Gastrocnemius medialis (tissue), 4 donors: ENCODE data around the gene LARP4. TPM values are rescaled to one million over a fixed set of nuclear protein-coding genes. Genes with fewer than 3 reads are reported as not detected.
"Not testable (repeated sequence)": the region's sequence is repeated elsewhere in the genome, so short reads cannot be mapped to it uniquely, and the experiment has no call there.

Experiments used
- ATAC-seq, 2 donors: fragments of 150-250 bp; one replicate each; pipeline ENCODE4 v1.9.1; 2016
- DNase-seq, 2 donors: peaks; one replicate each; pipeline ENCODE4 v3.0.0-alpha.2; 2019
- H3K27ac ChIP-seq, 4 donors: fragments of 200-600 bp; sonication (generic); 1 replicate in 1 of 4; 2 replicates in 3 of 4; pipeline ENCODE4 v1.5.1; 2016 to 2018; ENCODE audit warnings: mild to moderate bottlenecking in 2 of 4, moderate library complexity in 1 of 4
- H3K27me3 ChIP-seq, 3 donors: fragments of 200-600 bp; sonication (generic) in 2 of 3; 1 replicate in 1 of 3; 2 replicates in 2 of 3; pipeline versions ENCODE4 v1.5.1 to v1.6.0; 2016 to 2019; ENCODE audit warnings: mild to moderate bottlenecking in 1 of 3, moderate library complexity in 1 of 3
- H3K36me3 ChIP-seq, 2 donors: fragments of 200-600 bp; sonication (generic) in 1 of 2; one replicate each; pipeline ENCODE4 v1.5.1; 2017 to 2018
- H3K4me1 ChIP-seq, 2 donors: fragments of 200-600 bp; sonication (generic) in 1 of 2; one replicate each; pipeline ENCODE4 v1.5.1; 2016 to 2017; ENCODE audit warnings: mild to moderate bottlenecking in 2 of 2
- H3K4me3 ChIP-seq, 4 donors: fragments of 200-600 bp; sonication (generic) in 3 of 4; 1 replicate in 1 of 4; 2 replicates in 3 of 4; pipeline ENCODE4 v1.5.1; 2016 to 2019; ENCODE audit warnings: mild to moderate bottlenecking in 2 of 4
- H3K9me3 ChIP-seq, 3 donors: fragments of 200-600 bp; sonication (generic) in 2 of 3; 1 replicate in 1 of 3; 2 replicates in 2 of 3; pipeline ENCODE4 v1.5.1; 2016 to 2019
- POLR2A ChIP-seq, 2 donors: fragments of 450-650 bp; IDR thresholded peaks; one replicate each; pipeline ENCODE4 v1.6.1; 2017; ENCODE audit warnings: antibody characterized with exemption in 2 of 2, mild to moderate bottlenecking in 2 of 2, moderate library complexity in 2 of 2
- in situ Hi-C, 4 donors: fragments of 200-750 bp; cut with MboI; loops; one replicate each; pipeline versions ENCODE4 v1.15.0 to v1.8.0; 2017; ENCODE audit warnings: low sequenced_read_pairs in 4 of 4
- intact Hi-C: fragments of 100-400 bp; cut with DNase I; formaldehyde crosslinking; loops from one replicate; pipeline ENCODE4 v1.15.1; 2023; ENCODE audit warnings: low total_unique reads
- total RNA-seq, 4 donors: library from RNA; depleted of rRNA; stranded (reverse); fragments of >200 nt; gene quantifications; one replicate each; pipeline versions ENCODE4 v1.1.0 to v1.2.3, GENCODE V29; 2016
- TF ChIP-seq, protein P1 (sequence below), 5 experiments: fragments of 450-650 bp in 3 of 5; fragments of 200-600 bp in 2 of 5; sonication (generic) in 2 of 5; IDR thresholded peaks in 4 of 5; conservative IDR thresholded peaks in 1 of 5; 1 replicate in 4 of 5; 2 replicates in 1 of 5; pipeline ENCODE4 v1.5.1; 2016 to 2019; ENCODE audit warnings: antibody characterized with exemption in 5 of 5, mild to moderate bottlenecking in 3 of 5, moderate library complexity in 3 of 5

Gene LARP4
- total RNA-seq, 4 donors from 2014 or later: 32.7 to 70.2 (median 42.4) TPM

DNA sequence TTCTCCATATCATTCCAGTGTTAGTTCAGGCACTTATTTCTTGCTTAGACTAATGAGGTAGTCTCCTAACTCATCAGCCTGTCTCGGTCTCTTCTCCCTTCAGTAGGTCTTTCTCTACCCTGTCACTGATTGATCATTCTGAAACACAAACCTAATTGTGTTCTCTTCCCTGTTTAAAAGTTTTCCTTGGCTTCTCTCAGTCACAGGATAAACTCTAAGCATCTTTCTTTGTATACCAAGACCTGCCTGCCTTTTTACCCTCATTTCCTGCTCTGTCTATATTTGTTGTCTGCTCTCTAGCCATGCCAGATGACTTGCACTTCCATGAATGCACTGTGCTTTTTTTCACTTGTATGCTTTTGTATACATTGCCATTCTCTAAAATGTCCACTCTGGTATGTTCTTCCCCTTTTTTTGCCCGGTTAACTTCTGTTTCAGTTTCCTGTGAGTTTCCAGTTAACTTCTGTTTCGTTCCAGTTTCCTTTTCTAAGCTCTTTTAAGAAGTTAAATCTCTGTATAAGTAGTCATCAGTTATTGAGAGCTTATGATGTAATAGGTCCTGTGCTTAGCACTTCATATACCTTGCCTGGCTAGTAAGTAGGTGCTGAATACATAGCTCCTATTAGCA lies 116.8 kb downstream of the LARP4 start:
- no peak overlapping the region for H3K4me3 ChIP-seq
- ATAC-seq: no peak
- DNase-seq: no peak
- H3K27me3 ChIP-seq: no peaks in the 10 kb centered on the region
- peak overlapping the region in 3 of 4 donors; percentile 6 to 49 (median 48) for H3K27ac ChIP-seq
- TF ChIP-seq, protein P1, sequence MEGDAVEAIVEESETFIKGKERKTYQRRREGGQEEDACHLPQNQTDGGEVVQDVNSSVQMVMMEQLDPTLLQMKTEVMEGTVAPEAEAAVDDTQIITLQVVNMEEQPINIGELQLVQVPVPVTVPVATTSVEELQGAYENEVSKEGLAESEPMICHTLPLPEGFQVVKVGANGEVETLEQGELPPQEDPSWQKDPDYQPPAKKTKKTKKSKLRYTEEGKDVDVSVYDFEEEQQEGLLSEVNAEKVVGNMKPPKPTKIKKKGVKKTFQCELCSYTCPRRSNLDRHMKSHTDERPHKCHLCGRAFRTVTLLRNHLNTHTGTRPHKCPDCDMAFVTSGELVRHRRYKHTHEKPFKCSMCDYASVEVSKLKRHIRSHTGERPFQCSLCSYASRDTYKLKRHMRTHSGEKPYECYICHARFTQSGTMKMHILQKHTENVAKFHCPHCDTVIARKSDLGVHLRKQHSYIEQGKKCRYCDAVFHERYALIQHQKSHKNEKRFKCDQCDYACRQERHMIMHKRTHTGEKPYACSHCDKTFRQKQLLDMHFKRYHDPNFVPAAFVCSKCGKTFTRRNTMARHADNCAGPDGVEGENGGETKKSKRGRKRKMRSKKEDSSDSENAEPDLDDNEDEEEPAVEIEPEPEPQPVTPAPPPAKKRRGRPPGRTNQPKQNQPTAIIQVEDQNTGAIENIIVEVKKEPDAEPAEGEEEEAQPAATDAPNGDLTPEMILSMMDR (IDR thresholded peaks at IDR 0.05 in 4 of 5, conservative IDR thresholded peaks at IDR 0.05 in 1 of 5): no peak
- no peak for TF ChIP-seq POLR2A (IDR thresholded peaks at IDR 0.05)
- peaks cover 20 to 34% of the 10 kb centered on the region in 2 donors for H3K4me1 ChIP-seq
- H3K36me3 ChIP-seq: no peaks in the 10 kb centered on the region
- H3K9me3 ChIP-seq: no peaks in the 10 kb centered on the region
- intact Hi-C loops (no loop called here), in situ Hi-C loops (loop anchor here in 1 of 4 donors (25.0 kb wide), 1 partner anchor 220 kb away; no protein-coding TSS in a partner anchor)

DNA sequence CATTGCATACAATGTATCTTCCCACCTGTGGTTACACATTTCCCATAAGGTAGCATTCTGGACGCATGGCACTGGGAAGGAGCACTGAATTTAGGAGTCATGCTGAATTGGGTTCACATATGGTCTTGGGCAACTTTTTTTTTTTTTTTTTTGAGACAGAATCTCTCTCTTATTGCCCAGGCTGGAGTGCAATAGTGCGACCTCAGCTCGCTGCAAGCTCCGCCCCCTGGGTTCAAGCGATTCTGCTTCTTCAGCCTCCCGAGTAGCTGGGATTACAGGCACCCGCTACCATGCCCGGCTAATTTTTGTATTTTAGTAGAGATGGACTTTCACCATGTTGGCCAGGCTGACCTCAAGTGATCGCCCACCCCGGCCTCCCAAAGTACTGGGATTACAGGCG lies 117.4 kb downstream of the LARP4 start:
- DNase-seq (no peak), ATAC-seq (no peak)
- intact Hi-C loops (no loop called here), in situ Hi-C loops (loop anchor here in 1 of 4 donors (25.0 kb wide), 1 partner anchor 219 kb away; no protein-coding TSS in a partner anchor)
- no peak for TF ChIP-seq POLR2A (IDR thresholded peaks at IDR 0.05)
- TF ChIP-seq, protein P1 (IDR thresholded peaks at IDR 0.05 in 4 of 5, conservative IDR thresholded peaks at IDR 0.05 in 1 of 5): no peak
- Histone ChIP-seq H3K27ac (peak overlapping the region in 3 of 4 donors; percentile 6 to 49 (median 48)), H3K4me3 (no peak overlapping the region), H3K27me3 (no peaks in the 10 kb centered on the region), H3K4me1 (peaks cover 20 to 34% of the 10 kb centered on the region in 2 donors), H3K36me3 (no peaks in the 10 kb centered on the region), H3K9me3 (no peaks in the 10 kb centered on the region)

DNA sequence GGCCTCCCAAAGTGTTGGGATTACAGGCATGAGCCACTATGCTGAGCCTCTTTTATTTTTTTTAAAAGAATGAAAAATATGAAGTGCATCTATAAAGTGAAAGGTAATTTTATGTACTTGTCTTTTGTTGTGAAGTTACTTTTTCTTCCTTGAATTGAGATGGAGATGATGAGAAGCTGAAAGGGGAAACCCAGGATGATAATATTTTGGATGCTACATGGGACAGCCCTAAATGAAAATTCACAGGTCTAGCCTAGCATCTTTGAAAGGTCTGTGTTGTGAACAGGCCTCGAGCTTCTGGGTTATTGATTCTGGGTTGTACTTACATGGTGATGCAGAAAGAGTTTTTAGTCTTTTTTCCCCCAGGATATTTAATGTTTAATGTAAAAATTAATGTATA lies 118.7 kb downstream of the LARP4 start:
- TF ChIP-seq POLR2A (IDR thresholded peaks at IDR 0.05): no peak
- TF ChIP-seq, protein P1 (IDR thresholded peaks at IDR 0.05 in 4 of 5, conservative IDR thresholded peaks at IDR 0.05 in 1 of 5): no peak
- DNase-seq: no peak
- H3K4me3 ChIP-seq: no peak overlapping the region
- no peaks in the 10 kb centered on the region for H3K36me3 ChIP-seq
- no peaks in the 10 kb centered on the region for H3K27me3 ChIP-seq
- no peaks in the 10 kb centered on the region for H3K9me3 ChIP-seq
- in situ Hi-C loops (loop anchor here in 1 of 4 donors (25.0 kb wide), 1 partner anchor 218 kb away; no protein-coding TSS in a partner anchor), intact Hi-C loops (no loop called here)
- H3K27ac ChIP-seq: no peak overlapping the region
- H3K4me1 ChIP-seq: peaks cover 15 to 30% of the 10 kb centered on the region in 2 donors
- no peak for ATAC-seq

DNA sequence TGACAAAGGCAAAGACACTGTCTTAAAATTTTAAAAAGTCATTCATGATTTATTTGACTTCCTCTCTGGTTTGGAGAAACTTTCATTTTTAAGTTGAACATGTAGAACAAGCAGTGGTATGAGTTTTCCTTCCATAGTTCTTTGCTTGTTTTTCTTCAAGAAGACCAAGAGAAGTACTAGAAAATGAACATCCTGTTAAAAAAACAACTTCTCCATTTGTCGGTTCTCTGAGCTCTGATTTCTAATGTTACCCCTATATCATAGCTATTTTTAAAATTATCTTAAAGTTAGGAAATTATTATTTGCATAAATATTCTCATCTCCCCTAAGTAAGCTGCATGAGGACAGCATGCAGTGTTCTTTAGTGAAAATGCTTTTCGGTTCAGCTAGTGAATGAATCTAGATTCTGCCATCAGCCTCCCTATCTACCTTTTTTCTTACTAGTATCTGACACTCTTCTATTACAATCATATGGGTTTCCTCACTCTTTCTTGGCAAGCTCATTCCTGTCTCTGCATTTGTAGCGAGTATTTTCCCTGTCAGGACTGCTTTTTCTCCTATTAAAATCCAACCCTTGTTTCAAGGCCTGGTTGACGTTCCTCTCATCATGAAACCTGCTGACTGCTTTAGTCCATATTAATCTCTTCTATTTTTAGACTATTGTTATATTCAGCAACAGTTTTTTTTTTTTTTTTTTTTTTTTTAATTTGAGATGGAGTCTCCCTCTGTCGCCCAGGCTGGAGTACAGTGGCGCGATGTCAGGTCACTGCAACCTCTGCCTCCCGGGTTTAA lies 119.9 kb downstream of the LARP4 start:
- peak overlapping the region; percentile 58 to 84 (median 70) for H3K27ac ChIP-seq
- no peak overlapping the region for H3K4me3 ChIP-seq
- in situ Hi-C loops: loop anchor here in 1 of 4 donors (25.0 kb wide), 1 partner anchor 217 kb away; no protein-coding TSS in a partner anchor
- intact Hi-C loops: no loop called here
- H3K4me1 ChIP-seq: peaks cover 15 to 21% of the 10 kb centered on the region in 2 donors
- H3K9me3 ChIP-seq: no peaks in the 10 kb centered on the region
- ATAC-seq (peak; percentile 61 to 72), DNase-seq (no peak)
- no peaks in the 10 kb centered on the region for H3K27me3 ChIP-seq
- TF ChIP-seq POLR2A (IDR thresholded peaks at IDR 0.05): no peak
- TF ChIP-seq, protein P1 (IDR thresholded peaks at IDR 0.05 in 4 of 5, conservative IDR thresholded peaks at IDR 0.05 in 1 of 5): no peak
- no peaks in the 10 kb centered on the region for H3K36me3 ChIP-seq

DNA sequence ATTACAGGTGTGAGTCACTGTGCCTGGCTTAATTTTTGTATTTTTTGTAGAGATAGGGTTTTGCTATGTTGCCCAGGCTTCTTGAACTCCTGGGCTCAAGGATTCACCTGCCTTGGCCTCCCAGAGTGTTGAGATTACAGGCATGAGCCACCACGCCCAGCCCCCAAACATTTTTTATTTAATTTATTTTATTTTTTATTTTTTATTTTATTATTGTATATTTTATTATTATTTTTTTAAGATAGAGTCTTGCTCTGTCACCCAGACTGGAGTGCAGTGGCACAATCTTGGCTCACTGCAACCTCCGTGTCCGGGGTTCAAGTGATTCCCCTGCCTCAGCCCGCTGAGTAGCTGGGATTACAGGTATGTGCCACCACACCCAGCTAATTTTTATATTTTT lies 121.1 kb downstream of the LARP4 start:
- H3K27ac ChIP-seq, intact Hi-C loops, H3K27me3 ChIP-seq, ATAC-seq, H3K9me3 ChIP-seq, H3K4me3 ChIP-seq, H3K36me3 ChIP-seq, DNase-seq: not testable (repeated sequence)
- H3K4me1 ChIP-seq: peaks cover 15 to 21% of the 10 kb centered on the region in 2 donors
- in situ Hi-C loops: loop anchor here in 1 of 4 donors (25.0 kb wide), 1 partner anchor 216 kb away; no protein-coding TSS in a partner anchor
